IMR-90 (cell line): ENCODE results near the gene ZNF365.

ENCODE experiments used
- CTCF ChIP-seq: conservative IDR thresholded peaks from 2 replicates; pipeline ENCODE4 v1.5.1; 2012; ENCODE audit warnings: mild to moderate bottlenecking, low read depth, low read length, improper control_type of control experiment
- ELK1 ChIP-seq: fragments of 150-350 bp; IDR thresholded peaks from 2 replicates; pipeline ENCODE4 v1.6.1; 2016; ENCODE audit warnings: low read depth, mild to moderate bottlenecking, low read length, moderate library complexity, borderline replicate concordance
- MAZ ChIP-seq: IDR thresholded peaks from 2 replicates; pipeline ENCODE4 v1.6.1; 2012; ENCODE audit warnings: low read depth, mild to moderate bottlenecking, low read length, improper control_type of control experiment, moderate library complexity, borderline replicate concordance
- POLR2A ChIP-seq: IDR thresholded peaks from 2 replicates; pipeline ENCODE4 v1.6.1; 2012; ENCODE audit warnings: mild to moderate bottlenecking, low read depth, low read length

- no peak for TF ChIP-seq CTCF
- no peak for TF ChIP-seq POLR2A
- TF ChIP-seq MAZ, result no peak
- no peak for TF ChIP-seq ELK1
Measured at GRCh38 chr10:62402508-62402907, 28.3 kb downstream of the ZNF365 start.
